ENCODE measurements around the gene FOXP1.

- no peak for TF ChIP-seq CTCF (IDR thresholded peaks at IDR 0.05)
- no peak for TF ChIP-seq POLR2A (IDR thresholded peaks at IDR 0.05)
Observed at GRCh38 chr3:71051893-71052687, 531.4 kb downstream of the FOXP1 start.

All from uterus (tissue), 2 donors.